Fibroblast of skin of right biceps (primary cell): Measurements from ENCODE around the gene ALG1.
A peak's percentile ranks its signal among the peaks of the same experiment; 100 is the strongest.
"Not testable (repeated sequence)": the region's sequence is repeated elsewhere in the genome, so short reads cannot be mapped to it uniquely, and the experiment has no call there.

Source experiments
- DNase-seq: peaks from one replicate; pipeline ENCODE4 v3.0.0-alpha.2; 2013

Gene ALG1

GRCh38 chr16:5071681-5072333, at the start of gene ALG1:
ALG1 (plus strand) TSS chr16:5071843; CDS start chr16:5071850, 7 bp downstream.
- DNase-seq, result peak; percentile 84

DNA sequence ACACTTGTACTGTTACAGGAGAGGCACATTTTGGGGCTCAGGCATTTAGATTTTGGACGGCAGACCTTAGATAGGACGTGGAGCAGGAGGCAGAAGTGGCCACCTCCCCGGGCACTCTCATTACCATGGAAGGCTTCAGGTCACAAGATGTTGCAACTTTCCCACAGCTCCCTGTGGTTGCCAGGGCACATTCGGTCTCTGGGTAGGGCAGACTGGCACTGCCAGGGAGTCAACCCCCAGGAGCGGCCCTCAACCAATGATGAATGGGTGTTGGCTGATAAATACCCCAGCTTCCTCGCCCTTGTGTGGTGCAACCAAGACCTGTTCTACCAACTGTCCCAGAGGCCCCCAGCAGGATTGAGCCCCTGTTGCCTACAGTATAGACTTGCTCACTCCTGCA, 49.1 kb upstream of the ALG1 start:
- no peak for DNase-seq

DNA sequence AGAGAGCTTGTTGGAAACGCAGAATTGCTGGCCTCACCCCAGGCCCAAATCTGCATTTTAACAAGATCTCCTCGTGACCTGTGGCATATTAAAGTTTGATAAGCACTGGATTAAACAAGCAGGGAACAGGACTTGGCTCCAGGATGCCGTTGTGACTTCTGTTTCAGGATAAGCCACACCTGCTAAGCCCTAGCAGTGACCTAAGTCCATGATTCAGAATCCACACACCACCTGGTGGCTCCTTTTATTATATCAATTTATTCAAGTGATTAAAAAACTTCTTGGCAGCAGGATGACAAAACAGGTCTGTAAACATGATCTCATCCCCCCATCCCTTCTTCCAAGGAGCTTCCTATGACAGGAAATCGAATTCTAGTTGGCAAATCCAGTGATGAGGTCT, 47.0 kb upstream of the ALG1 start:
- DNase-seq, result no peak

GRCh38 chr16:5025171-5025632, 46.4 kb upstream of the ALG1 start:
- no peak for DNase-seq

GRCh38 chr16:5026664-5027063, 45.0 kb upstream of the ALG1 start:
- no peak for DNase-seq

DNA sequence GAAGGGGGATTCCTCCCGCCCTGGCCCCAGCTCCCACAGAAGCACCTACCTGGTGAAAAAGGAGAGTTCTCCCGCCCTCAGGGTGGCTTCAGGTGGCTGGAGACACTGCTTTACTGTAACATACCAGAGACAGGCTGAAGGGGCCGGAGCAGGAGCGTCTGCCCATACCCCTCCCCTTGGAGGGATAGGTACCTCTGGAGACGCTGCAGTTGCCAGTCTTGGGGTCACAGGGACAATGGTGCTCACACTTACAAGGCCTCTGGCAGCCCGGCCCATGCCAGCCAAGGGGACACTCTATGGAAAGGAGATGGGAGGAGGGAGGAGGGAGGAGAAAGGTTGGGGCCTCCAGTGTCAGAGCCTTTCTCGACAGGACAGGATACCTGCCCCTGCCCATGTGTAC, 44.6 kb upstream of the ALG1 start:
- no peak for DNase-seq

DNA sequence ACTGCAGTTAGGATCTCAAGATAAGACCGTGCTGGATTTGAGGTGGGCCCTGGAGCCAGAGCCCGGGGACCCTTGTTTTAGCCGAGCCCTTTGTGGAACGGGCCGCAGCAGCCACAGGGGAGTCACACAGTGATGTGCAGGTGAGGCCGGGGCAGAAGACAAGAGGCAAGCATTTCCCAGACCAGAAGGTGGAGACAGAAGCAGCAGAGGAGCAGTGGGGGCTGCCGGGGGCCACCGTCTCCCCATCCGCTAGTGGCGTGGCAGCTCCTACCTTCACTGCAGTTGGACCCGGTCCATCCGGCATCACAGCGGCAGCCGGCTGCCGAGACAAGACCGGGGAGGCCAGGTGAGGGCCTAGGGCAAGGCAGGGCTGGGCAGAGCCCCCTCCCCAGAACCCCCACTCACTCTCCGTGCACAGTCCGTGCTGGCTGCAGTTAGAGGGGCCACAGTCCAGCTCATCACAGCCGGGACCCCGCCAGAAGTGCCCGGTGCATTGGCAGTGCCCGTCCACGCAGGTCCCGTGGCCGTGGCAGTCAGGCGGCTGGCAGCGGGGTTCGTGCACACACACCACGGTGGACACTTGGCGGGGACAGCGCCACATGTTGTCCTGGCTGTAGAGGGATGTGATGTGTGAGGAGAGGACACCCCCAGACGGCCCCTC, 43.9 kb upstream of the ALG1 start:
- DNase-seq, result no peak

DNA sequence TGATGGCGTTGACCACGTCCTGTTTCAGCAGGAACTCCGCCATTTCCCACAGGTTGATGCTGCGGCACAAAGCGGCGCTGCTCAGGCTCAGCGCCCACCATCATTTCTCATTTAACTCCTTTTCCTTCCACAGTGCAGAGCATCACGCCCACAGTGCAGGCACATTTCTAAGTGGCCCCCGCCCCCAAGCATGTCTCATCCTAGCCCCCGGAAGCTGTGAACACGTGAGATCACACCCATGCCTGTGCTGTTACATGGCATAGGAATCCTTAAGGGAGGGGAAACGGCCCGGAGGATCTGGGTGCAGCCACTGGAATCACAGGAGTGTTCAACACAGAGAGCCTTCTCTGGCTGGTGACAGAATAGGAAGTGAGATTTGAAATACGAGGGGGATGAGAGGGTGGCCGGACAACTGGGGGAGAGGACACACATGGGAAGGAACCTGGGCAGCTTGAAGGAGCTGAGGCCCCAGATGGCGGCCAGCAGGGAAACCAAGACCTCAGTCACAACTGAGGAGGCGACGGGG, 42.6 kb upstream of the ALG1 start:
- no peak for DNase-seq

- DNase-seq, result no peak
Observed at GRCh38 chr16:5030251-5030870, 41.3 kb upstream of the ALG1 start.

- no peak for DNase-seq
Observed at GRCh38 chr16:5031601-5032000, 40.0 kb upstream of the ALG1 start.

DNA sequence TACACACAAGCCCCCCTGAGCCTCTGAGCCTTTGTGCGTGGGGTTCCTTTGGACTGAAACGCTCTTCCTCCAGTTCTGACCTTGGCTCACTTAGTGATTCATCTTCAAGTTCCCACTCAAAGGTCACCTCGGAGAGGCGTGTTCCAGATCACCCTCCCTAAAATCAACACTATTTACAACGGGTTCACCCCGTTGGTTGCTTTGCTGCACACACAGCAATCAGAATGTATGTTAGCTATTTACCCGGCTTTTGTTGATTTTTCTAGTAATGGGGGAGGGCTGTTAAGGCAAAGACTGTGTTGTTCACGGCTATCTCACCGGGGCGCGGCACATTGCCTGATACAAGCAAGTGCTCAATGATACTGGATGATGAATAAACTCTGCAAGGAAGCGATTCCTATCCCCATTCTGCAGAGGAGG, 38.9 kb upstream of the ALG1 start:
- no peak for DNase-seq

DNA sequence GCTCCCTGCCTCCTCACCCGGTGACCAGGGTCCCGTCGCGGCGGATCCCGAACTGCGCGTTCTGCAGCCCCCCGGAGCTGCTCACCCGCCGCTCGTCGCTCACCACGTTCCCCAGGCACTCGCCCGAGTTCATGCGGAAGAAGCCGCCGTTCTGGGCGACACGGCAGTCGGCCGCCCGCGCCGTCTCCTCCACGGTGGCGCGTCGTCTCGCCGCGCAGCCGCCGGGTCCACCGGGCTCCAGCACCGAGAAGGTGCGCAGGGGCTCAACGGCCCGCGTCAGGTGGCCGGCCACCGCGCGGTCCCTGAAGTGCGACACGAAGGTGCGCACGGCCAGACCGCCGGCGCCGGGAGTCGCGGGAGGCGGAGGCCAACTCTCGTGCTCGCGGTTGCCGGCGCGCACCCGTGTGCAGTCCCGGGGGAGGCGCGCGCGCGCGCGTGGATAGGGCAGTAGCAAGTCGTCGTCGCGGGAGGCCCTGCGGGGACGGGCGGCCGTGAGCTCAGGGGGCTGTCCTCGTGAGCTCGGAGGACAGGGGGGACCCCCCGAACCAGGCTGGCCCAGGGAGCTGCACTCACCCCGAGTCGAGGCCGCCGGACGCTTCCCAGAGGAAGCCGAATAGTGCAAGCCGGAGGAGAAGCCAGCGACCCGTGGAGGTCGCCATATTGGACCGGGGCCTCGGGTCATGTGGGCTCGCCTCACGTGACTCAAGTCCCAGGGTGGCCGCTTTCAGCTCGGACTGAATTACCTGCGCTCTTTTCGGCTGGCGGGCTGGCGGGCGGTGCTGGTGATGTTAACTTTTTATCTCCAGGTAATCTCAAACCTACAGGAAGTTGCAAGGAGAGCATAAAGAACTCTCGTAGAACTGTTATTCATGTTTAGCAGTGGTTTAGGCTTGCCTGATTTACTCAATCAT, 38.1 kb upstream of the ALG1 start, which contains the start of gene NAGPA:
Gene NAGPA, minus strand, starts transcription at position 680 of the 911 bp plus-strand sequence. Its CDS starts 21 bp downstream, at position 659.
- peak; percentile 83 for DNase-seq

- no peak for DNase-seq
Observed at GRCh38 chr16:5034167-5034523, 37.5 kb upstream of the ALG1 start.

DNA sequence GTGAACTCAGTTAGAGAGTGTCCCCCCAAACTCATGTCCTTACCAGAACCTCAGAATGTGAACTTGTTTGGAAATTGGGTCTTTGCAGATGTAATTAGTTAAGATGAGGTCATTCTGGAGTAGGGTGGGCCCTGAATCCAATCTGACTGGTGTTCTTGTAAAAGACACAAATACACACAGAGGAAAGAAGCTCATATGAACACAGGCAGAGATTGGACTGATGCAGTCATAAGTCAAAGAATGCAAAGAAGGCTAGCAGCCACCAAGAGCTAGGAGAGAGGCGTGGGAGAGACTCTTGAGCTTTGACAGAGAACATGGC, 35.8 kb upstream of the ALG1 start:
- DNase-seq, result no peak

- DNase-seq, result no peak
Observed at GRCh38 chr16:5036228-5037156, 35.2 kb upstream of the ALG1 start.

DNA sequence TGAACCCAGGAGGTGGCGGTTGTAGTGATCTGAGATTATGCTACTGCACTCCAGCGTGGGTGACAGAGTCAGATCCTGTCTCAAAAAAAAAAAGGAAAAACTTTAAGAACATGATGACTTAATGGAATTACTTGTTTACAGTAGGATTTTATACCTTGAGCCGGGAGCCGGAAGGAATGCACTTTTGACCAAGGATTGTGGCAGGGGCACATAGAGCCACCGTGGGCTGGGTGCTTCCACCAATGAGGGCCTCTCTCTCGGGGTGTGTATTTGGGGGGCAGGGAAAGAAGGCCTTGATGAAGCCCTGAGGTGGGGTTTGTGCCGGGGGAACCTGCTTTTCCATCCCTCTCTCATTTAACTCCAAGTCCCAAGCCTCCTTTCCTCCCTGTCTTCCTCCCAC, 31.2 kb upstream of the ALG1 start:
- no peak for DNase-seq

DNA sequence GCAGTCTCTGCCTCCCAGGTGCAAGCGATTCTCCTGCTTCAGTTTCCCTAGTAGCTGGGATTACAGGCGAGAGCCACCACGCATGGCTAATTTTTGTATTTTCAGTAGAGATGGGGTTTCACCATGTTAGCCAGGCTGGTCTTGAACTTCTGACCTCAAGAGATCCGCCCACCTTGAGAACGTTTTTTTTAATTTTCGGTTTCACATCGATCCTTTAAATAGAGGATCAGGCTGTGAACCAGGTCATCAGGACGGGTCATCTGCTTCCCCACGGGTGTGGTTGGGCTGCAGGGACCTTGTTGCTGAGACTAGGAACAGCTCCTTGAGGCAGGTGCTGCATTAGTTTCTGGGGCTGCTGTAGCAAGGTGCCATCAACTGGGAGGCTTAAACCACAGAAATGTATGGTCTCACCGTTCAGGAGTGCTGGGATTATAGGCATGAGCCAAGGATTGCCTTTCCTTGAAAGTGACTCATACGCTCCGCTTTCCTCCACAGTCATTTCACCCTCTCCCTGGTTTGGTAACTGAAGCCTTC, 30.0 kb upstream of the ALG1 start:
- DNase-seq, result peak; percentile 66

DNA sequence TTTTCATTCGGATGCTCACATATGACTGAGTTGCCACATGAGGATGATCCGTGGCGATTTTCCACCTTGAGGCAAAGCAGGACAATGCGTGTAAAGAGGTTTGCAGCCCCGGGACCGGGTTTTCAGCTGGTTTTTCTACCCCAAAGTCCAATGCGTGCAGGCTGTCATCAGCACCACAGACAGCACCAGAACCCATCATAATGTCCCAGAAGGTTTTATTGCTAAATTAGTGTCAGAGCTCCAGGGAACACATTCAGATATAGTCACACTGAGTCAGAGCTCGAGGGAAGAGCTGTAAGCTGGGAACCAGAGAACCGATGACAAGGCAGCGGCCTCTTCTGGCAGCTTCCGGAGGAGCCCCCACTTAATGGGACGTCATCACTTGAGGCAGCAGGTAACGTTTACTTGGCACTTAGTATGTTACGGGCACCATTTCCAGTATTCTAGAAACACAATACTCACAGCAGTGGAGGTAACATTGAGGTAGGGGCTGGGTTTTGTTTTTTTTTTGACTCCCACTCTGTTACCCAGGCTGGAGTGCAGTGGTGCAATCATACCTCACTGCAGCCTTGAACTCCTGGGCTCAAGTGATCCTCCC, 29.0 kb upstream of the ALG1 start:
- peak; percentile 54 for DNase-seq

DNA sequence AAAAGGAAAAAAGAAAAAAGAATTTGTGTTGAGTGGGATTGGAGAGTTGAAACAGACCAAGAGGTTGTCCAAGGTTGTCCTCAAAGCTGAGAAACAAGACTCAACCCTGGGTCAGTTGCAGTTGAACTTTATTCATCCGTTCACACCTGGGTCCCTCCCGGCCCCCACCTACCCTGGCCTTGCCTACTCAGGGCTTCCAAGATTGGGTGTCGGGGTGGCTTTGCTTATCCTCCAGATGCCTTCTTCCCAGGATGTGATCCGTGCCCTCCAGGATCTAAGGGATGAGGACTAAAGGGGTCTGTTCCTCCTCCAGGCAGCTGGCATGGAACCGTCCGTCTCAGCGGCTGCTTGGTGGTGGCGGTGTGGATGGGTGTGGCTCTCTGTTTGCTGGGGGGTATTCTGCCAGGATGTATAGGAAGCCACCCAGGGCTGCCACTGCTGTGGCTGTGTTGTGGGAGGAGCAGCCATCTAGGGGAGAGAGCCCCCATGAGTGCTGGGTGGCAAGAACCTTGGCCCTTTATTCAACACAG, 27.6 kb upstream of the ALG1 start:
- no peak for DNase-seq

DNA sequence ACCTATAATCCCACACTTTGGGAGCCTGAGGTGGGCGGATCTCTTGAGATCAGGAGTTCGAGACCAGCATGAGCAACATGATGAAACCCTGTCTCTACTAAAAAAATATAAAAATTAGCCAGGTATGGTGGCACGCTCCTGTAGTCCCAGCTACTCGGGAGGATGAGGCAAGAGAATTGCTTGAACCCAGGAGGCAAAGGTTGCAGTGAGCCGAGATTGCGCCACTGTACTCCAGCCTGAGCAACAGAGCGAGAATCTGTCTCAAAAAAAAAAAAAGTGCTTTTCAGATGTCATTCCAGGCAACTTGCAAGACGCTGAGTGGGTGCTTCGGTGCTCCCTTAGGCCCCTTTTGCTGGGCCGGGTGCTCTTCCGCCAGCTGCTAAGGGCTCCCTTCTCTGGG, 27.1 kb upstream of the ALG1 start:
- DNase-seq, result not testable (repeated sequence)
